WERI-Rb-1 (cell line): ENCODE data around the gene KRT85.
"Not testable (repeated sequence)": the region's sequence is repeated elsewhere in the genome, so short reads cannot be mapped to it uniquely, and the experiment has no call there.

Experiments
- DNase-seq: peaks from one replicate; pipeline ENCODE4 v3.0.0-alpha.2; 2020
- H3K27ac ChIP-seq: fragments of 250-450 bp; sonication (Bioruptor Pico); 2 replicates; pipeline ENCODE4 v1.5.1; 2020; ENCODE audit warnings: mild to moderate bottlenecking, moderate library complexity
- H3K27me3 ChIP-seq: fragments of 250-450 bp; sonication (Bioruptor Pico); 2 replicates; pipeline ENCODE4 v1.5.1; 2021; ENCODE audit warnings: mild to moderate bottlenecking, low read depth, moderate library complexity; ENCODE audit not compliant: insufficient read depth, severe bottlenecking
- H3K36me3 ChIP-seq: fragments of 250-450 bp; sonication (Bioruptor Pico); 2 replicates; pipeline ENCODE4 v1.5.1; 2020; ENCODE audit warnings: mild to moderate bottlenecking, moderate library complexity
- H3K4me3 ChIP-seq: 2 replicates; pipeline ENCODE4 v1.5.1; 2011; ENCODE audit warnings: low read depth, mild to moderate bottlenecking, control low read depth, low read length
- H3K9me3 ChIP-seq: fragments of 250-450 bp; sonication (Bioruptor Pico); 2 replicates; pipeline ENCODE4 v1.5.1; 2021; ENCODE audit warnings: mild to moderate bottlenecking, moderate library complexity; ENCODE audit not compliant: severe bottlenecking
- TF ChIP-seq, protein P1 (sequence below): IDR thresholded peaks from 2 replicates; pipeline ENCODE4 v1.5.1; 2011; ENCODE audit warnings: low read depth, mild to moderate bottlenecking, control low read depth, inconsistent platforms, low read length

The KRT85 gene

DNA sequence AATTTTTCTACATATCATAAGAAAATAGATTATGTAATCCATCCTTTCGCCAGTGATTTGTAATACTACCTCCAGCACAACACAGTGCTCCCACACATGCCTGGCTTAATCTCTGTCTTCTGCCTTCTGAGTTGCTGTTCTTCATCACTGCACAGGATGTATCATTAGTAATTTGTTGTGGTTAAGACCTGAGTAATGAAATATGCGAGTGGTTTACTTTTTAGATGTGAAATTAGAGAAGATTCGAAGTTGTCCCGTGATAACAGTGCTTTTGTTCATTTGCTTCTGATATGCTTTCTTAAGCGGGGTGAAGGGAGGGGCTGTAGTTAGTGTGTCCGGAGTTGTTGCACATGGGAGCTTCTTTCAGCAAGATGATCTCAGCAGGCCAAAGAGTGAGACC, 18.1 kb downstream of the KRT85 start:
- H3K27me3 ChIP-seq = peaks cover 8% of the 10 kb centered on the region
- H3K36me3 ChIP-seq = no peaks in the 10 kb centered on the region
- no peak for DNase-seq
- no peak overlapping the region for H3K27ac ChIP-seq
- TF ChIP-seq, protein P1, sequence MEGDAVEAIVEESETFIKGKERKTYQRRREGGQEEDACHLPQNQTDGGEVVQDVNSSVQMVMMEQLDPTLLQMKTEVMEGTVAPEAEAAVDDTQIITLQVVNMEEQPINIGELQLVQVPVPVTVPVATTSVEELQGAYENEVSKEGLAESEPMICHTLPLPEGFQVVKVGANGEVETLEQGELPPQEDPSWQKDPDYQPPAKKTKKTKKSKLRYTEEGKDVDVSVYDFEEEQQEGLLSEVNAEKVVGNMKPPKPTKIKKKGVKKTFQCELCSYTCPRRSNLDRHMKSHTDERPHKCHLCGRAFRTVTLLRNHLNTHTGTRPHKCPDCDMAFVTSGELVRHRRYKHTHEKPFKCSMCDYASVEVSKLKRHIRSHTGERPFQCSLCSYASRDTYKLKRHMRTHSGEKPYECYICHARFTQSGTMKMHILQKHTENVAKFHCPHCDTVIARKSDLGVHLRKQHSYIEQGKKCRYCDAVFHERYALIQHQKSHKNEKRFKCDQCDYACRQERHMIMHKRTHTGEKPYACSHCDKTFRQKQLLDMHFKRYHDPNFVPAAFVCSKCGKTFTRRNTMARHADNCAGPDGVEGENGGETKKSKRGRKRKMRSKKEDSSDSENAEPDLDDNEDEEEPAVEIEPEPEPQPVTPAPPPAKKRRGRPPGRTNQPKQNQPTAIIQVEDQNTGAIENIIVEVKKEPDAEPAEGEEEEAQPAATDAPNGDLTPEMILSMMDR = no peak
- no peak overlapping the region for H3K4me3 ChIP-seq
- no peaks in the 10 kb centered on the region for H3K9me3 ChIP-seq

DNA sequence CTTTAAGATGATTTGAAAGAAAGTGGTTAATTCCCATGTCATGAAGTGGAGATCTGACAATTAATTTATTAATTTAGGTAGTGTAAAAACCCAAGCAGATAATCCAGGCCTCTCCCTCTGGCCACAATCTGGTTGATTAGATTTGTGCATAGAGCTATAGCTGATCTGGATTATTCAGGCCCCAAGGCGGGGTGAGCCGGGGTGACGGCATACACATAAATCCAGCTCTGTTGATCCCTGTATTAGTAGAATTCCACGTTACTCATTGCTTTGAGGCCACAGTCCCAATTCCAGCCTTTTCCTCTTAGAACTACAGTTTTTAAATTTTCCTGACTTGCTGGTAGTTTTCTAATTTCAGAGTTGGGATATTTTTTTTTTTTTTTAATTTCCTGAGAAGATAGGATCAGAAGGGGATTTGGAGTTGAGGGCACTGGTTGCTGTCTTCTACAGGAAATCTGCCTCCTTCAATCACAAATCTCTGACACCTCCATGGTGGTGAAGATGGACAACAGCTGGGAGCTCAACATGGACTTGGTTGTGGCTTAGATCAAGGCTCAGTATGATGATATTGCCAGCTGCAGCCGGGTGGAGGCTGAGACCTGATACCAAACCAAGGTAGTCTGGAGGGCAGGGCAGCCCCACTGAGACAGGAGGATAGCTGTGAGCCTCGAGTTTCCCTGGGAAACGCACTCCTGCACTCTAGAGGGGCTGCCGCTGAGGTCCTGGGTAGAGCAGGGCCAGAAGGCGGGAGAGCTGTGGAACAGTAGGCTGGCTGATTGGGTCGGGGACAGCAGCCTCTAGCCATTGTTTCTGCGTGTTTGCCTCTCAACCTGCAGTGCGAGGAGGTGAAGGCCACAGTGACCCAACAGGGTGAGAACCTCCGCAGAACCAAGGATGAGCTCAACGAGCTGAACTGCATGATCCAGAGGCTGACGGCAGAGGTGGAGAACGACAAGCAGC, 19.4 kb downstream of the KRT85 start:
- Histone ChIP-seq H3K9me3 (peaks cover 12% of the 10 kb centered on the region), H3K27ac (peak overlapping the region; percentile 46; the same call in 1 of the 2 replicates), H3K4me3 (no peak overlapping the region), H3K36me3 (no peaks in the 10 kb centered on the region), H3K27me3 (peaks cover 8% of the 10 kb centered on the region)
- DNase-seq = peak; percentile 93
- TF ChIP-seq, protein P1 = no peak

GRCh38 chr12:52347016-52347415, 20.3 kb downstream of the KRT85 start:
- H3K27ac ChIP-seq = no peak overlapping the region
- no peak overlapping the region for H3K4me3 ChIP-seq
- no peaks in the 10 kb centered on the region for H3K36me3 ChIP-seq
- TF ChIP-seq, protein P1 = no peak
- peaks cover 8% of the 10 kb centered on the region for H3K27me3 ChIP-seq
- DNase-seq = no peak
- peaks cover 13% of the 10 kb centered on the region for H3K9me3 ChIP-seq

DNA sequence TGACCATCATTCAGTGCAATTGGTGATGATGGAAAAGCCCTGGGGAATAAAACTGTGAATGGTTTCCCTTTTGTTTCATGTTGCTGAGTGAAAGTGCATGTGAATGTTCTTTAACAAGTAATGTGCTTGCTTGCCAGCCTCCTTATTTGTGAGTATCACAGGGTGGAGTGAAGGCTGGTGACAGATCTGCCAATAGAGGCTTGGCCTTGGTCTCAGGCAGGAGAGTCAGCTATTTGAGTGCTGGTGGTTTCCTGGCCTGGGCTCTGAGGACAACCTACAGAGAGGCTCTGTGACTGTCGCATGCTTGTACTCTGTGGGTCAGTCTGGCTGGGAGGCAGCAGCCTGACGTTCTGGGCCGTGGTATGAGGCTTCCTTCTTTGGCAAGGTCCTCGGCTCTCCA, 20.7 kb downstream of the KRT85 start:
- H3K27me3 ChIP-seq = peaks cover 8% of the 10 kb centered on the region
- H3K36me3 ChIP-seq = no peaks in the 10 kb centered on the region
- no peak overlapping the region for H3K4me3 ChIP-seq
- no peak for DNase-seq
- H3K9me3 ChIP-seq = peaks cover 13% of the 10 kb centered on the region
- TF ChIP-seq, protein P1 = no peak
- no peak overlapping the region for H3K27ac ChIP-seq

DNA sequence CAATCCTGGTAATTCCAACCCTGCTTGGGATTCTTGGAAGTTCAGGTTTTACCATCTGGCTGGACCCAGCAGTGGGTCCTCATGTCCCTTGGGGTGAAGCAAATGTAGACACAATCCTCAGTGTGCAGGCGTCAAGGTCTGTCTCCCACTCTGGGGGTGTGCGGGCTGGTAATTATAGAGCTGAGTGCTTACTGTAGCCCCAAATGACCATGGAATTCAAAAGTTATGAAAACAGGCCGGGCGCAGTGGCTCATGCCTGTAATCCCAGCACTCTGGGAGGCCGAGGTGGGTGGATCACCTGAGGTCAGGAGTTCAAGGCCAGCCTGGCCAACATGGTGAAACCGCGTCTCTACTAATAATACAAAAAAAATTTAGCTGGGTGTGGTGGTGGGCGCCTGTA, 22.2 kb downstream of the KRT85 start:
- H3K36me3 ChIP-seq, H3K27ac ChIP-seq, H3K27me3 ChIP-seq, H3K4me3 ChIP-seq: not testable (repeated sequence)
- DNase-seq = peak; percentile 36
- peaks cover 13% of the 10 kb centered on the region for H3K9me3 ChIP-seq

GRCh38 chr12:52344111-52344510, 23.2 kb downstream of the KRT85 start:
- DNase-seq = no peak
- TF ChIP-seq, protein P1 = no peak

More at GRCh38 chr12:52344111-52344510, 23.2 kb downstream of the KRT85 start:
- Histone ChIP-seq H3K36me3 (no peaks in the 10 kb centered on the region), H3K9me3 (peaks cover 13% of the 10 kb centered on the region), H3K27ac (no peak overlapping the region), H3K4me3 (no peak overlapping the region), H3K27me3 (no peaks in the 10 kb centered on the region)
